SK-N-SH (cell line): Measurements from ENCODE around the gene EIF2S1. TPM values are rescaled to one million over a fixed set of nuclear protein-coding genes. Genes with fewer than 3 reads are reported as not detected.
A peak's percentile ranks its signal among the peaks of the same experiment; 100 is the strongest.

Experiments
- CTCF ChIA-PET: fragments of 300-600, 350-600 bp; formaldehyde crosslinking; extraction: SDS; loops from one replicate; lab custom pipeline; 2021; lab: Yijun Ruan, JAX
- POLR2A ChIA-PET: fragments of 350-600 bp; sonication (Branson Sonifier 250); formaldehyde crosslinking; extraction: SDS; loops from one replicate; lab custom pipeline; 2020; ENCODE audit warnings: antibody characterized with exemption, inconsistent platforms; lab: Yijun Ruan, JAX
- DNase-seq: peaks from one replicate; pipeline ENCODE4 v3.0.0; 2012
- H2AFZ ChIP-seq: fragments of 200-600 bp; sonication (generic); 2 replicates; pipeline ENCODE4 v1.8.1; 2016; ENCODE audit warnings: antibody characterized with exemption, mild to moderate bottlenecking, low read depth
- H3F3A ChIP-seq: fragments of 200-600 bp; sonication (generic); replicated peaks from 2 replicates; pipeline ENCODE3; 2016; ENCODE audit warnings: antibody characterized with exemption, mild to moderate bottlenecking; ENCODE audit not compliant: insufficient read depth
- H3K27ac ChIP-seq, 2 experiments: fragments of 200-500 bp in 1 of 2; fragments of 200-600 bp in 1 of 2; sonication (Bioruptor generic) in 1 of 2; sonication (generic), shearing (Covaris generic) in 1 of 2; 2 replicates each; pipeline versions ENCODE4 v1.5.1 to v1.6.1; 2014 to 2016; ENCODE audit warnings: low read depth in 2 of 2, inconsistent platforms in 1 of 2, low read length in 1 of 2, mild to moderate bottlenecking in 1 of 2, mixed read lengths in 1 of 2
- H3K27me3 ChIP-seq: fragments of 200-600 bp; sonication (generic), shearing (Covaris generic); 2 replicates; pipeline ENCODE4 v1.6.1; 2016; ENCODE audit warnings: mixed run types; ENCODE audit not compliant: insufficient read depth
- H3K36me3 ChIP-seq, 2 experiments: fragments of 200-500 bp in 1 of 2; fragments of 200-600 bp in 1 of 2; sonication (Bioruptor generic) in 1 of 2; sonication (generic) in 1 of 2; replicated peaks in 1 of 2; 2 replicates each; pipeline versions ENCODE3 to v1.5.1; 2014 to 2016; ENCODE audit warnings: low read length in 1 of 2, mild to moderate bottlenecking in 1 of 2; ENCODE audit not compliant: insufficient read depth in 2 of 2, control insufficient read depth in 1 of 2
- H3K4me1 ChIP-seq, 2 experiments: fragments of 200-500 bp in 1 of 2; fragments of 200-600 bp in 1 of 2; sonication (Bioruptor generic) in 1 of 2; sonication (generic), shearing (Covaris generic) in 1 of 2; 2 replicates each; pipeline versions ENCODE4 v1.5.1 to v1.6.1; 2014 to 2016; ENCODE audit warnings: low read depth in 1 of 2, low read length in 1 of 2, mixed run types in 1 of 2; ENCODE audit not compliant: insufficient read depth in 2 of 2, control insufficient read depth in 1 of 2
- H3K4me2 ChIP-seq: fragments of 200-600 bp; sonication (generic), shearing (Covaris generic); 2 replicates; pipeline ENCODE4 v1.6.1; 2017; ENCODE audit warnings: mixed run types
- H3K4me3 ChIP-seq, 2 experiments: fragments of 200-500 bp in 1 of 2; fragments of 200-600 bp in 1 of 2; sonication (Bioruptor generic) in 1 of 2; sonication (generic), shearing (Covaris generic) in 1 of 2; 2 replicates each; pipeline versions ENCODE4 v1.5.1 to v1.8.1; 2014 to 2016; ENCODE audit warnings: low read depth in 2 of 2, inconsistent platforms in 1 of 2, low read length in 1 of 2, mild to moderate bottlenecking in 1 of 2, mixed read lengths in 1 of 2, moderate library complexity in 1 of 2
- H3K79me2 ChIP-seq: fragments of 200-600 bp; sonication (generic); 2 replicates; pipeline ENCODE4 v1.8.1; 2017; ENCODE audit warnings: mild to moderate bottlenecking; ENCODE audit not compliant: insufficient read depth
- H3K9ac ChIP-seq: fragments of 200-600 bp; sonication (generic); 2 replicates; pipeline ENCODE4 v1.6.1; 2017; ENCODE audit warnings: mixed run types
- H3K9me2 ChIP-seq: fragments of 200-600 bp; sonication (generic); 2 replicates; pipeline ENCODE4 v1.6.1; 2017; ENCODE audit warnings: mixed run types
- H3K9me3 ChIP-seq: fragments of 200-600 bp; sonication (generic); 2 replicates; pipeline ENCODE4 v1.6.1; 2017; ENCODE audit warnings: mixed run types, mild to moderate bottlenecking, moderate library complexity
- H4K20me1 ChIP-seq: fragments of 200-600 bp; sonication (generic); 2 replicates; pipeline ENCODE4 v1.6.1; 2017; ENCODE audit warnings: mild to moderate bottlenecking, mixed run types; ENCODE audit not compliant: insufficient read depth
- EP300 ChIP-seq, 2 experiments: IDR thresholded peaks; 2 replicates each; pipeline versions ENCODE4 v1.4.0 to v1.6.1; 2012; ENCODE audit warnings: borderline replicate concordance in 1 of 2, low read depth in 1 of 2, low read length in 1 of 2
- EZH2phosphoT487 ChIP-seq: fragments of 200-600 bp; sonication (generic); IDR thresholded peaks from 2 replicates; pipeline ENCODE4 v1.6.1; 2017; ENCODE audit warnings: low read depth, mixed run types, mild to moderate bottlenecking, antibody characterized with exemption, moderate library complexity, borderline replicate concordance
- FOSL2 ChIP-seq: IDR thresholded peaks from 2 replicates; pipeline ENCODE4 v1.4.0; 2012; ENCODE audit warnings: low read depth, mild to moderate bottlenecking, moderate library complexity, borderline replicate concordance
- FOXJ3 ChIP-seq: sonication (generic); formaldehyde crosslinking; IDR thresholded peaks from 2 replicates; pipeline ENCODE4 v1.5.1; 2020; ENCODE audit warnings: mild to moderate bottlenecking, missing genetic modification reagents
- FOXM1 ChIP-seq: IDR thresholded peaks from 2 replicates; pipeline ENCODE4 v1.4.0; 2012; ENCODE audit warnings: low read depth, mild to moderate bottlenecking
- GABPA ChIP-seq: IDR thresholded peaks from 2 replicates; pipeline ENCODE4 v1.4.0; 2012; ENCODE audit warnings: low read depth, mild to moderate bottlenecking
- GATA2 ChIP-seq: sonication (generic); formaldehyde crosslinking; IDR thresholded peaks from 2 replicates; pipeline ENCODE4 v1.5.0; 2020; ENCODE audit warnings: mild to moderate bottlenecking, missing genetic modification reagents
- JUND ChIP-seq: IDR thresholded peaks from 2 replicates; pipeline ENCODE4 v1.4.0; 2012
- MAX ChIP-seq: IDR thresholded peaks from 2 replicates; pipeline ENCODE4 v1.4.0; 2012; ENCODE audit warnings: low read depth
- MEF2A ChIP-seq: IDR thresholded peaks from 2 replicates; pipeline ENCODE4 v1.4.0; 2012; ENCODE audit warnings: low read depth, borderline replicate concordance
- MXI1 ChIP-seq: IDR thresholded peaks from 2 replicates; pipeline ENCODE4 v1.6.1; 2012; ENCODE audit warnings: mild to moderate bottlenecking, low read depth, low read length, improper control_type of control experiment
- NFIC ChIP-seq: IDR thresholded peaks from 2 replicates; pipeline ENCODE4 v1.4.0; 2012; ENCODE audit warnings: borderline replicate concordance
- POLR2AphosphoS5 ChIP-seq: IDR thresholded peaks from 2 replicates; pipeline ENCODE4 v1.6.1; 2012; ENCODE audit warnings: low read depth, low read length
- RAD21 ChIP-seq: IDR thresholded peaks from 2 replicates; pipeline ENCODE4 v1.6.1; 2012; ENCODE audit warnings: mild to moderate bottlenecking, low read length
- RCOR1 ChIP-seq: fragments of 150-350 bp; IDR thresholded peaks from 2 replicates; pipeline ENCODE4 v1.6.1; 2017; ENCODE audit warnings: antibody characterized with exemption, low read length
- REST ChIP-seq: IDR thresholded peaks from 2 replicates; pipeline ENCODE4 v1.6.1; 2012; ENCODE audit warnings: mild to moderate bottlenecking, low read depth, low read length, moderate library complexity
- RFX5 ChIP-seq: IDR thresholded peaks from 2 replicates; pipeline ENCODE4 v1.6.1; 2012; ENCODE audit warnings: mild to moderate bottlenecking, improper control_type of control experiment, low read length
- RXRA ChIP-seq: IDR thresholded peaks from 2 replicates; pipeline ENCODE4 v1.4.0; 2012; ENCODE audit warnings: low read depth, mild to moderate bottlenecking, borderline replicate concordance
- SMC3 ChIP-seq: IDR thresholded peaks from 2 replicates; pipeline ENCODE4 v1.6.1; 2012; ENCODE audit warnings: low read depth, low read length, improper control_type of control experiment
- TAF1 ChIP-seq: IDR thresholded peaks from 2 replicates; pipeline ENCODE4 v1.6.1; 2012; ENCODE audit warnings: low read depth, mild to moderate bottlenecking, low read length, moderate library complexity, borderline replicate concordance
- WGBS: methylation state at CpG from one replicate; pipeline ENCODE4 v1.1.6; 2017; ENCODE audit warnings: low lambda C conversion rate; 5-methylcytosine and 5-hydroxymethylcytosine counted together
- polyA plus RNA-seq, 3 experiments: library from polyadenylated mRNA; depleted of rRNA; stranded (reverse); fragments of >200 nt; gene quantifications; 2 replicates each; pipeline ENCODE4 v1.2.3, GENCODE V29; 2012
- TF ChIP-seq, protein P1 (sequence below): IDR thresholded peaks from 2 replicates; pipeline ENCODE4 v1.4.0; 2012; ENCODE audit warnings: low read depth, borderline replicate concordance
- TF ChIP-seq, protein P2 (sequence below): fragments of 200-600 bp; sonication (generic); IDR thresholded peaks from 2 replicates; pipeline ENCODE4 v1.6.1; 2017; ENCODE audit warnings: antibody characterized with exemption, mild to moderate bottlenecking, moderate library complexity
- TF ChIP-seq, protein P3 (sequence below): fragments of 150-350 bp; IDR thresholded peaks from 2 replicates; pipeline ENCODE4 v1.6.1; 2017; ENCODE audit warnings: antibody characterized with exemption, low read length, low read depth, borderline replicate concordance
- TF ChIP-seq, protein P4 (sequence below): fragments of 150-350 bp; IDR thresholded peaks from 2 replicates; pipeline ENCODE4 v1.6.1; 2016; ENCODE audit warnings: mild to moderate bottlenecking, low read depth, low read length

EIF2S1 gene
- polyA plus RNA-seq, 1 of the 3 experiments (the other 2 are of a cell fraction) = 57.2 TPM

GRCh38 chr14:67426983-67427606 is 67.0 kb downstream of the EIF2S1 start:
- H3K4me3 ChIP-seq = peak overlapping the region in 1 of 2 experiments; percentile 44; a peak in 1 of 4 replicates
- DNase-seq = peak; percentile 85
- H2AFZ ChIP-seq = peak overlapping the region; percentile 74
- no peaks in the 10 kb centered on the region for H3K36me3 ChIP-seq
- H3K27me3 ChIP-seq = no peaks in the 10 kb centered on the region; the same call in 1 of the 2 replicates
- no peaks in the 10 kb centered on the region for H3K79me2 ChIP-seq
- ChIA-PET CTCF (interaction anchor here (0.6 to 15.0 kb wide), 61 partner anchors 9 to 364 kb away, joined by 3 to 319 read pairs (median 6); partner anchors contain the start of genes ARG2, ATP6V1D, EIF2S1 and PIGH), POLR2A (interaction anchor here (1.0 to 1.3 kb wide), 2 partner anchors 144 to 268 kb away, joined by 3 read pairs; partner anchors contain the start of gene RDH11)
- no peak for TF ChIP-seq NFIC
- peak; percentile 95 for TF ChIP-seq RAD21
- TF ChIP-seq, protein P1, sequence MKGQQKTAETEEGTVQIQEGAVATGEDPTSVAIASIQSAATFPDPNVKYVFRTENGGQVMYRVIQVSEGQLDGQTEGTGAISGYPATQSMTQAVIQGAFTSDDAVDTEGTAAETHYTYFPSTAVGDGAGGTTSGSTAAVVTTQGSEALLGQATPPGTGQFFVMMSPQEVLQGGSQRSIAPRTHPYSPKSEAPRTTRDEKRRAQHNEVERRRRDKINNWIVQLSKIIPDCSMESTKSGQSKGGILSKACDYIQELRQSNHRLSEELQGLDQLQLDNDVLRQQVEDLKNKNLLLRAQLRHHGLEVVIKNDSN = no peak
- no peak for TF ChIP-seq JUND
- TF ChIP-seq GATA2 (CRISPR knock-in tag) = no peak
- no peak for TF ChIP-seq EP300 (IDR thresholded peaks at IDR 0.05; ENCODE audit: borderline replicate concordance in 1 of 2, low read depth in 1 of 2, low read length in 1 of 2)
- TF ChIP-seq, protein P2, sequence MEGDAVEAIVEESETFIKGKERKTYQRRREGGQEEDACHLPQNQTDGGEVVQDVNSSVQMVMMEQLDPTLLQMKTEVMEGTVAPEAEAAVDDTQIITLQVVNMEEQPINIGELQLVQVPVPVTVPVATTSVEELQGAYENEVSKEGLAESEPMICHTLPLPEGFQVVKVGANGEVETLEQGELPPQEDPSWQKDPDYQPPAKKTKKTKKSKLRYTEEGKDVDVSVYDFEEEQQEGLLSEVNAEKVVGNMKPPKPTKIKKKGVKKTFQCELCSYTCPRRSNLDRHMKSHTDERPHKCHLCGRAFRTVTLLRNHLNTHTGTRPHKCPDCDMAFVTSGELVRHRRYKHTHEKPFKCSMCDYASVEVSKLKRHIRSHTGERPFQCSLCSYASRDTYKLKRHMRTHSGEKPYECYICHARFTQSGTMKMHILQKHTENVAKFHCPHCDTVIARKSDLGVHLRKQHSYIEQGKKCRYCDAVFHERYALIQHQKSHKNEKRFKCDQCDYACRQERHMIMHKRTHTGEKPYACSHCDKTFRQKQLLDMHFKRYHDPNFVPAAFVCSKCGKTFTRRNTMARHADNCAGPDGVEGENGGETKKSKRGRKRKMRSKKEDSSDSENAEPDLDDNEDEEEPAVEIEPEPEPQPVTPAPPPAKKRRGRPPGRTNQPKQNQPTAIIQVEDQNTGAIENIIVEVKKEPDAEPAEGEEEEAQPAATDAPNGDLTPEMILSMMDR = peak; percentile 83
- TF ChIP-seq MEF2A = no peak
- TF ChIP-seq GABPA = no peak
- TF ChIP-seq FOXM1 = no peak
- TF ChIP-seq, protein P3, sequence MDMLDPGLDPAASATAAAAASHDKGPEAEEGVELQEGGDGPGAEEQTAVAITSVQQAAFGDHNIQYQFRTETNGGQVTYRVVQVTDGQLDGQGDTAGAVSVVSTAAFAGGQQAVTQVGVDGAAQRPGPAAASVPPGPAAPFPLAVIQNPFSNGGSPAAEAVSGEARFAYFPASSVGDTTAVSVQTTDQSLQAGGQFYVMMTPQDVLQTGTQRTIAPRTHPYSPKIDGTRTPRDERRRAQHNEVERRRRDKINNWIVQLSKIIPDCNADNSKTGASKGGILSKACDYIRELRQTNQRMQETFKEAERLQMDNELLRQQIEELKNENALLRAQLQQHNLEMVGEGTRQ = no peak
- TF ChIP-seq POLR2AphosphoS5 = no peak
- TF ChIP-seq, protein P4, sequence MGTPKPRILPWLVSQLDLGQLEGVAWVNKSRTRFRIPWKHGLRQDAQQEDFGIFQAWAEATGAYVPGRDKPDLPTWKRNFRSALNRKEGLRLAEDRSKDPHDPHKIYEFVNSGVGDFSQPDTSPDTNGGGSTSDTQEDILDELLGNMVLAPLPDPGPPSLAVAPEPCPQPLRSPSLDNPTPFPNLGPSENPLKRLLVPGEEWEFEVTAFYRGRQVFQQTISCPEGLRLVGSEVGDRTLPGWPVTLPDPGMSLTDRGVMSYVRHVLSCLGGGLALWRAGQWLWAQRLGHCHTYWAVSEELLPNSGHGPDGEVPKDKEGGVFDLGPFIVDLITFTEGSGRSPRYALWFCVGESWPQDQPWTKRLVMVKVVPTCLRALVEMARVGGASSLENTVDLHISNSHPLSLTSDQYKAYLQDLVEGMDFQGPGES = no peak
- TF ChIP-seq MAX = no peak
- no peak for TF ChIP-seq REST
- TF ChIP-seq FOSL2 = no peak
- TF ChIP-seq MXI1 = no peak
- TF ChIP-seq RCOR1 = no peak
- no peak for TF ChIP-seq FOXJ3 (CRISPR knock-in tag)
- no peak for TF ChIP-seq TAF1
- no peak for TF ChIP-seq RXRA
- TF ChIP-seq EZH2phosphoT487 = no peak
- peak; percentile 82 for TF ChIP-seq SMC3
- no peak for TF ChIP-seq RFX5
- H3K9ac ChIP-seq = no peak overlapping the region
- WGBS = 54% methylated on average over 22 of the region's 30 CpGs
- H3K27ac ChIP-seq = no peak overlapping the region
- H3K9me2 ChIP-seq = no peaks in the 10 kb centered on the region
- H3F3A ChIP-seq = no peaks in the 10 kb centered on the region
- H4K20me1 ChIP-seq = no peaks in the 10 kb centered on the region
- no peak overlapping the region for H3K4me2 ChIP-seq
- no peaks in the 10 kb centered on the region for H3K9me3 ChIP-seq
- H3K4me1 ChIP-seq = no peaks in the 10 kb centered on the region
